GM13976 (cell line): ENCODE data around the gene PSORS1C2.
A peak's percentile ranks its signal among the peaks of the same experiment; 100 is the strongest.

Experiments used
- DNase-seq: peaks from one replicate; pipeline ENCODE4 v3.0.0; 2012; ENCODE audit warnings: low spot score
- in situ Hi-C: fragments of 300-500 bp; cut with MboI; formaldehyde crosslinking; loops from one replicate; pipeline ENCODE4 v1.12.0; 2022; ENCODE audit warnings: low sequenced_read_pairs, mixed read lengths, inconsistent platforms; ENCODE audit not compliant: unreplicated experiment
- TF ChIP-seq, protein P1 (sequence below): IDR thresholded peaks from 2 replicates; pipeline ENCODE4 v1.5.1; 2012; ENCODE audit warnings: borderline replicate concordance, mild to moderate bottlenecking; ENCODE audit not compliant: insufficient read depth; ENCODE audit errors: extremely low read depth, missing control alignments, control extremely low read depth

Gene PSORS1C2

DNA sequence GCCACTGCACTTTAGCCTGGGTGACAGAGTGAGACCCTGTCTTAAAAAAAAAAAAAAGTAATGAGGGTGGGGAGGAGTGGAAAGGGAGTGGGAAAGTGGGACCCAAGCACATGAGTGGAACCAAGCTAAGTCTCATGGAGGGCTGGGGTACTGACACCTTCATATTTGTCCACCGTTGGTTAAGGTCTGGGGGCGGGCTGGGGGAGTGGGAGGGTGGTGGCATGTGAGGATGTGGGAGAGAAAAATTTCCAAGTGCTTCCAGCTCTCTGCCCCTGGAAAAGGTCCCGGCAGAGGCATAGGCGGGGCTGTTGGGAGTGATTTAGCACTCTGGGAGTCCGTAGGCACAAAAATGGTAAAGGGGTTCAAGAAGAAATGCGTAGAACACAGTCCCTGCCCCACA, 6.1 kb downstream of the PSORS1C2 start:
- DNase-seq, result no peak
- in situ Hi-C loops, result no loop called here
- TF ChIP-seq, protein P1, sequence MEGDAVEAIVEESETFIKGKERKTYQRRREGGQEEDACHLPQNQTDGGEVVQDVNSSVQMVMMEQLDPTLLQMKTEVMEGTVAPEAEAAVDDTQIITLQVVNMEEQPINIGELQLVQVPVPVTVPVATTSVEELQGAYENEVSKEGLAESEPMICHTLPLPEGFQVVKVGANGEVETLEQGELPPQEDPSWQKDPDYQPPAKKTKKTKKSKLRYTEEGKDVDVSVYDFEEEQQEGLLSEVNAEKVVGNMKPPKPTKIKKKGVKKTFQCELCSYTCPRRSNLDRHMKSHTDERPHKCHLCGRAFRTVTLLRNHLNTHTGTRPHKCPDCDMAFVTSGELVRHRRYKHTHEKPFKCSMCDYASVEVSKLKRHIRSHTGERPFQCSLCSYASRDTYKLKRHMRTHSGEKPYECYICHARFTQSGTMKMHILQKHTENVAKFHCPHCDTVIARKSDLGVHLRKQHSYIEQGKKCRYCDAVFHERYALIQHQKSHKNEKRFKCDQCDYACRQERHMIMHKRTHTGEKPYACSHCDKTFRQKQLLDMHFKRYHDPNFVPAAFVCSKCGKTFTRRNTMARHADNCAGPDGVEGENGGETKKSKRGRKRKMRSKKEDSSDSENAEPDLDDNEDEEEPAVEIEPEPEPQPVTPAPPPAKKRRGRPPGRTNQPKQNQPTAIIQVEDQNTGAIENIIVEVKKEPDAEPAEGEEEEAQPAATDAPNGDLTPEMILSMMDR, result no peak

DNA sequence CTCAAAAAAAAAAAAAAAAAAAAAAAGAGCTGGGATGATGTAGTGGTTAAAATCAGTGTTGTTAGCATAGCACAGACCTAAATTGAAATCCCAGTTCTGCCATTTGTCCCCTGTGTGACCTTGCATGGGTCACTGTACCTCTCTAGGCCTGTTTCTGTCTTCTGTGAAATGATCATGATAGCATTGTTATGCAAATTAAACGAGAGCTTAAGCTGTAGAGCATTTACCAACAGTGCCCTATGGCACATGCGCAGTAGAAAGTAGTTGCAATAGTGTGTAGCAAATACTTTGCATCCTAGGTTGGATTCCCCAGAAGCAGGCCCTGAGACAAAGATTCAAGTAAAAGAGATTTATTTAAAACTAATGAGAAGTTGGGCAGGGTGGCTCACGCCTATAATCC, 7.3 kb downstream of the PSORS1C2 start:
- no peak for DNase-seq
- in situ Hi-C loops, result no loop called here
- TF ChIP-seq, protein P1, result no peak

DNA sequence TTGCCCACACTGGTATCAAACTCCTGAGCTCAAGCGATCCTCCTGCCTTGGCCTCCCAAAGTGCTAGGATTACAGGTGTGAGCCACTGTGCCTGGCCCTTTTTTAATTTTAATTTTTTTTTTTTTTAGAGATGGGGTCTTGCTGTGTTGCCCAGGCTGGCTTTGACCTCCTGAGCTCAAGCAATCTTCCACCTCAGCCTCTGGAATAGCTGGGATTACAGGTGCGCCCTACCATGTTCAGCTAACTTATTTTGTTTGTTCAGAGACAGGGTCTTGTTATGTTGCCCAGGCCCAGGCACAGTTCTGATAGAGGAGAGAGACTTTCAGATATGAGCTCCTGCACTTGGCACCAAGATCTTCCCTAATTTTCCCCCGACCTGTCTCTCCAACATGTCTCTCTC, 8.1 kb downstream of the PSORS1C2 start:
- no peak for DNase-seq
- in situ Hi-C loops, result no loop called here
- TF ChIP-seq, protein P1, result no peak

DNA sequence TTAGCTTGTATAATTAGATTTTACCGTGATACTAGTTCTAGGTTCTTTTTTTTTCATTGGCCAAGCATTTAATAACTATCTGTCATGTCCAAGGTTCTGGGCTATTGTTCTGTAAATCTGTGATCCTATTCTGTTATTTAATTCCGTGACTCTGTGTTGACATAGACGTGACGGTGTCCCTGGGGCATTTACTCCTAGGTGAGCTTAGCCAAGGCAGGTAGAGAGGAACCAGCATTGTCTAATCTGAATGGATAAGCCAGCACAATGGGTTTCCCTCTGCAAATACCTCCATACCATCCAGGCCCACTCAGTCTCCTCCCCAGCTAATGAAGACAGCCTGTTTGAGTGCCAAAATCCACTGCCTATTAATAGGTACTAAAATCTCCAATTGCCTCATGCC, 9.7 kb downstream of the PSORS1C2 start:
- TF ChIP-seq, protein P1, result no peak
- in situ Hi-C loops, result no loop called here
- no peak for DNase-seq

DNA sequence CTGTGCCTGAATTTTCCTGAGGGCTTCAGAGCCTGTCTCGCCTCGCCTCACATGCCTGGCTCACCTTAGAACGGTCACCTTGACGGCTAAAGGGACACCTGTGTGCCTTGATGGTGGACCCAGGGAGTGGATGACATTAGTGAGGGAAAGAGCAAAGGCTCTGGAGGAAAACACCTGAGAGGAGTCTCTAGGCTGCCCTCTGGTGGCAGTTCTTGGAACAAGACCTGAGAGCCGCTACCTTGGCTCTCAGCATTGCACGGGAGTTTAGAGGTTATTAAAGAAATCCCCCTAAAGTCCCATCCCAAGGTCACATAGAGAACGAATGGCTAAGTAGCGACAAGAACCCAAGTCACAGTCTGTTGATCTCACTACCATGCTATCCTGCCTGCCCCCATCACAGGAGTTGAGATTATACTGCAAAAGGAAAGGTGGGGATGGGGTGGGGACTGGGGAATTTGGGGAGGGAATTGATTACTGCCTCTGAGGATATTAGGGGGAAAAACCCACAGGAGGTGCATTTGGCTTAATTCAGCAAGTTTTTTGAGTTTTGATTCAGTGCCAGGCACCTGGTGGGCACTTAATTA, 10.7 kb downstream of the PSORS1C2 start:
- DNase-seq, result peak; percentile 82
- TF ChIP-seq, protein P1, result peak; percentile 80
- in situ Hi-C loops, result no loop called here

DNA sequence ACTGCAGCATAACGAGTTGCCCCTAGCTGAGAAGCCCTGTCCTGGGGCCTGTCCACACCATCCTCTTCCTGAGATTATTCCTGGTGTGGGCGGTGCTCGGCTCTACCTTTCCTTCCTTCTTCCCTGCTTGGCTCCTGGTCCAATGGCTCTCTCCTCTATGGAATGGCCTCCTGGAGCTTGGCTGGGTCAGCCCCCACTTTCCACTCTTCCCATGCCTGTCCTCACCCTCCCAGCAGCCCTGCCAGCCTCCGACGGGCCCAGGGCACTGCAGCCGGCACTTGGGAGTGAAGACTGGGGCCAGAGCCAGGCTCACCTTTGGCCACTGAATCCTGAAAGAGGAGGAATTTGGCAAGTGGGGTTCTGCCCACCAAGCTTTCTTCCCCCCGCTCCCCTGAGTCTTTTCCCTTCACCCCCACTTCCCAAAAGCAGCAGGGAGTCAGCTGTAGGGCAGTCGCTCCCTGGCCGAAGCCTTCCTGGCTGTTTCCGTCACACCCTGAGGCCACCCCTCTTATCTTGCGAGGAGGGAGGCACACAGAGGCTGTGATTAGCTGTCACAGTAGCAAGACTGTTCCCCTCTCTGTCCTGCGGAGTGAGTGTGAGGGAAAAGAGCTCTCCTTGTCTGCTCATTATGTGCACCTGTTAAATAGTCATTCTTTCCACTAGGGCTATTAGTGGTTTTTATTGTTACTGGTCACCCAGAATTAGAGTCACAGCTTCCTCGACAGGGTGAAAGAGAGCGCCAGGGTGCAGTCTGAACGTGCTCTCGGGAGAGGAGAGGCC, 12.3 kb downstream of the PSORS1C2 start:
- peak; percentile 54 for DNase-seq
- in situ Hi-C loops, result no loop called here
- TF ChIP-seq, protein P1, result no peak
